Ishikawa (cell line): Measurements from ENCODE around the gene AKAP9.

ENCODE experiments used
- CEBPB ChIP-seq: IDR thresholded peaks from 2 replicates; pipeline ENCODE4 v1.6.1; 2012
- CREB1 ChIP-seq: IDR thresholded peaks from 2 replicates; pipeline ENCODE4 v1.6.1; 2012; ENCODE audit warnings: low read depth
- EGR1 ChIP-seq: IDR thresholded peaks from 2 replicates; pipeline ENCODE4 v1.6.1; 2012
- EP300 ChIP-seq: IDR thresholded peaks from 2 replicates; pipeline ENCODE4 v1.6.1; 2012; ENCODE audit warnings: borderline replicate concordance
- FOXM1 ChIP-seq: IDR thresholded peaks from 2 replicates; pipeline ENCODE4 v1.6.1; 2012; ENCODE audit warnings: low read depth, borderline replicate concordance
- MAX ChIP-seq: IDR thresholded peaks from 2 replicates; pipeline ENCODE4 v1.6.1; 2012
- NFIC ChIP-seq: IDR thresholded peaks from 2 replicates; pipeline ENCODE4 v1.6.1; 2012
- RAD21 ChIP-seq: IDR thresholded peaks from 2 replicates; pipeline ENCODE4 v1.6.1; 2012; ENCODE audit warnings: low read depth
- REST ChIP-seq: IDR thresholded peaks from 2 replicates; pipeline ENCODE4 v1.6.1; 2012; ENCODE audit warnings: low read depth, mild to moderate bottlenecking
- TCF12 ChIP-seq: IDR thresholded peaks from 2 replicates; pipeline ENCODE4 v1.6.1; 2012; ENCODE audit warnings: low read depth
- USF1 ChIP-seq: IDR thresholded peaks from 2 replicates; pipeline ENCODE4 v1.6.1; 2012

- TF ChIP-seq CEBPB: no peak
- TF ChIP-seq TCF12: no peak
- TF ChIP-seq REST: no peak
- no peak for TF ChIP-seq MAX
- no peak for TF ChIP-seq FOXM1
- no peak for TF ChIP-seq CREB1
- TF ChIP-seq EGR1: no peak
- TF ChIP-seq RAD21: no peak
- TF ChIP-seq USF1: no peak
- TF ChIP-seq NFIC: no peak
- no peak for TF ChIP-seq EP300
Measured at GRCh38 chr7:91974066-91974465, 33.4 kb downstream of the AKAP9 start.
